ENCODE results near the gene UNG. TPM values are rescaled to one million over a fixed set of nuclear protein-coding genes. Genes with fewer than 3 reads are reported as not detected.

UNG gene
- polyA plus RNA-seq, 1 of the 3 experiments (the other 2 are of a cell fraction) = 33.2 TPM

- no peak overlapping the region for H2AFZ ChIP-seq (ENCODE audit: low read depth)
- H3K4me3 ChIP-seq (ENCODE audit: low read depth in 2 of 2, low read length in 1 of 2) = no peak overlapping the region
- no peaks in the 10 kb centered on the region for H3K27me3 ChIP-seq (ENCODE audit: insufficient read depth)
- no peaks in the 10 kb centered on the region for H4K20me1 ChIP-seq (ENCODE audit: insufficient read depth)
- no peaks in the 10 kb centered on the region for H3K36me3 ChIP-seq (replicated peaks in 1 of 2; ENCODE audit: control insufficient read depth in 1 of 2, insufficient read depth in 2 of 2, low read length in 1 of 2)
- H3K9me3 ChIP-seq = no peaks in the 10 kb centered on the region
- H3K27ac ChIP-seq (ENCODE audit: low read depth in 2 of 2, low read length in 1 of 2) = no peak overlapping the region
- POLR2A ChIA-PET = no interaction called here
- CTCF ChIA-PET = interaction anchor here (1.7 kb wide), 1 partner anchor 36 kb away, joined by 7 read pairs; no protein-coding TSS in a partner anchor
- no peaks in the 10 kb centered on the region for H3K79me2 ChIP-seq (ENCODE audit: insufficient read depth)
- H3K9ac ChIP-seq = no peak overlapping the region
- 54% methylated on average over 2 of the region's 2 CpGs for WGBS (ENCODE audit: low lambda C conversion rate)
- H3K4me1 ChIP-seq (ENCODE audit: control insufficient read depth in 1 of 2, insufficient read depth in 2 of 2, low read depth in 1 of 2, low read length in 1 of 2) = no peaks in the 10 kb centered on the region
- DNase-seq = no peak
- H3F3A ChIP-seq (replicated peaks; ENCODE audit: insufficient read depth) = no peaks in the 10 kb centered on the region
- TF ChIP-seq YY1 (IDR thresholded peaks at IDR 0.05; ENCODE audit: low read depth) (no peak), NRF1 (IDR thresholded peaks at IDR 0.05; ENCODE audit: low read depth, low read length) (no peak), CTCF (IDR thresholded peaks at IDR 0.05) (no peak), CHD2 (IDR thresholded peaks at IDR 0.05; ENCODE audit: low read length, partially characterized antibody) (no peak), JUND (IDR thresholded peaks at IDR 0.05) (no peak), POLR2AphosphoS5 (IDR thresholded peaks at IDR 0.05; ENCODE audit: low read depth, low read length) (no peak), IRF3 (IDR thresholded peaks at IDR 0.05; ENCODE audit: low read depth, low read length) (no peak), ELF1 (IDR thresholded peaks at IDR 0.05) (no peak), FOXM1 (IDR thresholded peaks at IDR 0.05; ENCODE audit: low read depth) (no peak), ZBTB33 (IDR thresholded peaks at IDR 0.05; ENCODE audit: borderline replicate concordance, low read depth) (no peak), MAX (IDR thresholded peaks at IDR 0.05; ENCODE audit: low read depth) (no peak), RCOR1 (IDR thresholded peaks at IDR 0.05; ENCODE audit: low read length) (no peak), SIN3A (IDR thresholded peaks at IDR 0.05; ENCODE audit: borderline replicate concordance, low read depth, low read length) (no peak), TCF12 (IDR thresholded peaks at IDR 0.05) (no peak), FOSL2 (IDR thresholded peaks at IDR 0.05; ENCODE audit: borderline replicate concordance, low read depth) (no peak), FOXJ3 (CRISPR knock-in tag; IDR thresholded peaks at IDR 0.05) (no peak), TAF1 (IDR thresholded peaks at IDR 0.05; ENCODE audit: borderline replicate concordance, low read depth, low read length) (no peak), TEAD4 (IDR thresholded peaks at IDR 0.05; ENCODE audit: borderline replicate concordance, insufficient read depth) (no peak)
- TF ChIP-seq, protein P1, sequence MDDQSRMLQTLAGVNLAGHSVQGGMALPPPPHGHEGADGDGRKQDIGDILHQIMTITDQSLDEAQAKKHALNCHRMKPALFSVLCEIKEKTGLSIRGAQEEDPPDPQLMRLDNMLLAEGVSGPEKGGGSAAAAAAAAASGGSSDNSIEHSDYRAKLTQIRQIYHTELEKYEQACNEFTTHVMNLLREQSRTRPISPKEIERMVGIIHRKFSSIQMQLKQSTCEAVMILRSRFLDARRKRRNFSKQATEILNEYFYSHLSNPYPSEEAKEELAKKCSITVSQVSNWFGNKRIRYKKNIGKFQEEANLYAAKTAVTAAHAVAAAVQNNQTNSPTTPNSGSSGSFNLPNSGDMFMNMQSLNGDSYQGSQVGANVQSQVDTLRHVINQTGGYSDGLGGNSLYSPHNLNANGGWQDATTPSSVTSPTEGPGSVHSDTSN (IDR thresholded peaks at IDR 0.05) = no peak
- TF ChIP-seq, protein P2, sequence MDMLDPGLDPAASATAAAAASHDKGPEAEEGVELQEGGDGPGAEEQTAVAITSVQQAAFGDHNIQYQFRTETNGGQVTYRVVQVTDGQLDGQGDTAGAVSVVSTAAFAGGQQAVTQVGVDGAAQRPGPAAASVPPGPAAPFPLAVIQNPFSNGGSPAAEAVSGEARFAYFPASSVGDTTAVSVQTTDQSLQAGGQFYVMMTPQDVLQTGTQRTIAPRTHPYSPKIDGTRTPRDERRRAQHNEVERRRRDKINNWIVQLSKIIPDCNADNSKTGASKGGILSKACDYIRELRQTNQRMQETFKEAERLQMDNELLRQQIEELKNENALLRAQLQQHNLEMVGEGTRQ (IDR thresholded peaks at IDR 0.05; ENCODE audit: borderline replicate concordance, low read depth, low read length) = no peak
- H3K9me2 ChIP-seq = no peaks in the 10 kb centered on the region
- no peak overlapping the region for H3K4me2 ChIP-seq
Measured at GRCh38 chr12:109147954-109148353, 50.6 kb downstream of the UNG start.

Data from SK-N-SH (cell line).